GM19452 (cell line): ENCODE measurements around the gene MPPE1.
"Not testable (repeated sequence)": the region's sequence is repeated elsewhere in the genome, so short reads cannot be mapped to it uniquely, and the experiment has no call there.

Source experiments
- ATAC-seq: cut with Tn5 transposase; IDR thresholded peaks from one replicate; pipeline ENCODE4 v1.9.1; 2021; ENCODE audit not compliant: unreplicated experiment

Gene MPPE1

GRCh38 chr18:11859903-11860407 is 48.2 kb downstream of the MPPE1 start:
- ATAC-seq, result no peak

GRCh38 chr18:11859282-11859830 is 48.8 kb downstream of the MPPE1 start:
- ATAC-seq, result no peak

- no peak for ATAC-seq
Measured at GRCh38 chr18:11857177-11857887, 50.8 kb downstream of the MPPE1 start.

- ATAC-seq, result not testable (repeated sequence)
Measured at GRCh38 chr18:11854554-11854953, 53.6 kb downstream of the MPPE1 start.

GRCh38 chr18:11851806-11852337 is 56.2 kb downstream of the MPPE1 start:
- ATAC-seq, result no peak

GRCh38 chr18:11851146-11851805 is 56.8 kb downstream of the MPPE1 start, which contains the start of gene CHMP1B:
Gene CHMP1B, plus strand, starts transcription at chr18:11851413. Its CDS starts 99 bp downstream, at chr18:11851512.
- ATAC-seq, result peak; percentile 94

- peak; percentile 36 for ATAC-seq
Measured at GRCh38 chr18:11850821-11851145, 57.3 kb downstream of the MPPE1 start.

- ATAC-seq, result no peak
Measured at GRCh38 chr18:11849841-11850634, 58.1 kb downstream of the MPPE1 start.

- ATAC-seq, result no peak
Measured at GRCh38 chr18:11849279-11849678, 58.8 kb downstream of the MPPE1 start.

GRCh38 chr18:11847811-11848210 is 60.3 kb downstream of the MPPE1 start:
- no peak for ATAC-seq

GRCh38 chr18:11845654-11846053 is 62.5 kb downstream of the MPPE1 start:
- no peak for ATAC-seq

- ATAC-seq, result no peak
Measured at GRCh38 chr18:11844436-11844835, 63.7 kb downstream of the MPPE1 start.

- no peak for ATAC-seq
Measured at GRCh38 chr18:11842562-11842961, 65.6 kb downstream of the MPPE1 start.

GRCh38 chr18:11840493-11840892 is 67.6 kb downstream of the MPPE1 start:
- no peak for ATAC-seq

- no peak for ATAC-seq
Measured at GRCh38 chr18:11839556-11839955, 68.6 kb downstream of the MPPE1 start.

GRCh38 chr18:11834772-11835171 is 73.3 kb downstream of the MPPE1 start:
- ATAC-seq, result no peak
